Measurements from ENCODE around the gene BLOC1S5. TPM values are rescaled to one million over a fixed set of nuclear protein-coding genes. Genes with fewer than 3 reads are reported as not detected.

Gene BLOC1S5
- total RNA-seq = 6.5 and 6.9 TPM in 2 replicates

DNA sequence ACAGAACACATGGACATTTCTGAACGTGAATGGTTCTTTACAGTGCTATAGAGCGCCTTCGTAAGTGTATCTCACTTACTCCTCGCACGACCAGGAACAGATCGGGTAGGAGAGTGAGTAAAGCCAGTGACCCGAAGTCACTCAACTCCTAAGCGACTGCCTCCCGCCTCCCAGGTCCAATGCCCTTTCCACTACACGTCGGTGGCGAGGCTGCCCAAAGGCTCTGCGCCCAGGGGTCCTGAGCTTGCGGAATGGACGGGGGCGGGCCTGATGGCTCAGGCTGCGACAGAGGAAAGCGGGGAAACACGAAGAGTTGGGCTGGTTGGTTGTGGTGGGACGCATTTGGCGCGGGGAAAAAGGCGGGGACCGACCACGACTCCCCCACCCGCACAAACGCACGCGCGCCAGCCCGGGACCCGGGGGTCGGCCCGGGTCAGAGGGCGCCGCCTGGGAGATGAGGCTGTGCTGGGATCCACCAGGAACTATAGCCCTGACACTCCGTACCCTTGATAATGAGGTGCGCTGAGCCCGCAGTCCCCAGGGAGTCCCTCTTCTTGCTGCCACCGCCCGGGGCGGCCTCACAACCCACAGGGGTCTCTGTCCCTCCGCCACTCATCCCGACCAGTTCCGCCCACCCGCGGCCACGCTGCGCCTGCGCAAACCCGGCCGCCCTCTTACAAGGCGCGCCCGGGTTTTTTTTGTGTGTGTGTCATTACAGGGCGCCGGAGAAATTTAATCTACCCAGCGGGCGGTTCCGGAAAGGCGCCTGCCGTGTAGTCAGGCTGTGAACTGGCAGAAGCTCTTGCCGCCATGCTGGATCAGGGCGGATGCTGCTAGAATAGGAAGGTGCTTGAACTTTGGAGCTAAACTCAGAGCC is at the start of gene BLOC1S5:
Gene BLOC1S5 (minus strand): TSS at position 629 of the 877 bp plus-strand sequence. CDS start 13 bp downstream, at position 616.

GRCh38 chr6:8102122-8102958 is 38.2 kb upstream of the BLOC1S5 start, which contains the start of gene EEF1E1:
Gene EEF1E1, minus strand, starts transcription at chr6:8102548. Its CDS starts 27 bp downstream, at chr6:8102521.

Other genes with a start within 250 kb of the BLOC1S5 start
- gene TXNDC5, start 153.6 kb downstream of the BLOC1S5 start, total RNA-seq = 237 and 440 TPM in 2 replicates
- gene EEF1E1, start 38.2 kb upstream of the BLOC1S5 start, total RNA-seq = 16.7 and 33.3 TPM in 2 replicates

Measured in pericardium fibroblast (primary cell).